Left ventricle myocardium superior (tissue), 1 donor: ENCODE results near the gene RNLS. TPM values are rescaled to one million over a fixed set of nuclear protein-coding genes. Genes with fewer than 3 reads are reported as not detected.

ENCODE experiments used
- ATAC-seq: fragments of 200-7000 bp; cut with Tn5 transposase; one replicate; pipeline ENCODE4 v1.9.1; 2020; ENCODE audit warnings: mild to moderate bottlenecking, moderate library complexity
- DNase-seq: peaks from one replicate; pipeline ENCODE4 v3.0.0-alpha.2; 2020
- intact Hi-C: fragments of 100-400 bp; cut with micrococcal nuclease; formaldehyde crosslinking; loops from one replicate; pipeline ENCODE4 v1.11.0; 2022
- total RNA-seq: library from RNA; stranded (reverse); fragmentation: NEBNext Ultra II Directional; extraction: Animal tissue kit (Norgen Biotek cat#: 25700); gene quantifications from one replicate; pipeline ENCODE4 v1.2.1, GENCODE V29; 2021
- donor health status: DM: no; HTN: yes; CAD: no; lungs with severe emphysema.

The RNLS gene
- total RNA-seq, 1 donor from 2014 or later: 23.1 TPM

- intact Hi-C loops: loop anchor here (10.0 kb wide), 1 partner anchor 421 kb away; no protein-coding TSS in a partner anchor
Measured at GRCh38 chr10:88555190-88555908, 27.8 kb downstream of the RNLS start.

GRCh38 chr10:88553116-88553752 lies 29.9 kb downstream of the RNLS start:
- intact Hi-C loops: loop anchor here (5.0 to 10.0 kb wide), 3 partner anchors 151 to 701 kb away; no protein-coding TSS in a partner anchor
- no peak for DNase-seq
- ATAC-seq: peak; percentile 93

More at GRCh38 chr10:88555190-88555908, 27.8 kb downstream of the RNLS start:
- ATAC-seq (peak; percentile 68), DNase-seq (no peak)

GRCh38 chr10:88551246-88551645 lies 31.9 kb downstream of the RNLS start:
- no peak for DNase-seq
- ATAC-seq: no peak
- intact Hi-C loops: loop anchor here (5.0 to 10.0 kb wide), 3 partner anchors 149 to 699 kb away; no protein-coding TSS in a partner anchor

- intact Hi-C loops: no loop called here
- DNase-seq (no peak), ATAC-seq (no peak)
Measured at GRCh38 chr10:88546497-88546896, 36.6 kb downstream of the RNLS start.

- ATAC-seq: no peak
- no peak for DNase-seq
- intact Hi-C loops: no loop called here
Measured at GRCh38 chr10:88545359-88545758, 37.8 kb downstream of the RNLS start.

- intact Hi-C loops: no loop called here
- DNase-seq: no peak
Measured at GRCh38 chr10:88544140-88544870, 38.8 kb downstream of the RNLS start.

GRCh38 chr10:88542522-88542921 lies 40.6 kb downstream of the RNLS start:
- peak; percentile 36 for ATAC-seq
- DNase-seq: no peak
- intact Hi-C loops: no loop called here

More at GRCh38 chr10:88544140-88544870, 38.8 kb downstream of the RNLS start:
- ATAC-seq: no peak

GRCh38 chr10:88541116-88541626 lies 41.9 kb downstream of the RNLS start:
- peak; percentile 87 for ATAC-seq
- intact Hi-C loops: no loop called here
- no peak for DNase-seq

GRCh38 chr10:88540351-88540750 lies 42.8 kb downstream of the RNLS start:
- ATAC-seq: no peak

GRCh38 chr10:88538048-88538447 lies 45.1 kb downstream of the RNLS start:
- no peak for DNase-seq
- peak; percentile 66 for ATAC-seq
- intact Hi-C loops: no loop called here

More at GRCh38 chr10:88540351-88540750, 42.8 kb downstream of the RNLS start:
- intact Hi-C loops: no loop called here
- no peak for DNase-seq

GRCh38 chr10:88537322-88537721 lies 45.8 kb downstream of the RNLS start:
- DNase-seq (no peak), ATAC-seq (no peak)
- intact Hi-C loops: no loop called here

GRCh38 chr10:88536437-88536836 lies 46.7 kb downstream of the RNLS start:
- no peak for ATAC-seq
- DNase-seq: no peak
- intact Hi-C loops: no loop called here

- DNase-seq: no peak
- intact Hi-C loops: no loop called here
- ATAC-seq: no peak
Measured at GRCh38 chr10:88534072-88534665, 48.9 kb downstream of the RNLS start.

GRCh38 chr10:88531392-88532052 lies 51.6 kb downstream of the RNLS start:
- no peak for DNase-seq
- ATAC-seq: no peak
- intact Hi-C loops: no loop called here

GRCh38 chr10:88530629-88531391 lies 52.3 kb downstream of the RNLS start:
- DNase-seq (no peak), ATAC-seq (no peak)
- intact Hi-C loops: no loop called here

- ATAC-seq: no peak
- DNase-seq: no peak
- intact Hi-C loops: no loop called here
Measured at GRCh38 chr10:88530093-88530492, 53.0 kb downstream of the RNLS start.

- DNase-seq: no peak
- intact Hi-C loops: no loop called here
- ATAC-seq: no peak
Measured at GRCh38 chr10:88528806-88529570, 54.1 kb downstream of the RNLS start.
